Esophagus muscularis mucosa (tissue), 4 donors: Measurements from ENCODE around the gene PCDHGA6. TPM values are rescaled to one million over a fixed set of nuclear protein-coding genes. Genes with fewer than 3 reads are reported as not detected.
A peak's percentile ranks its signal among the peaks of the same experiment; 100 is the strongest.
"Not testable (repeated sequence)": the region's sequence is repeated elsewhere in the genome, so short reads cannot be mapped to it uniquely, and the experiment has no call there.

Experiments used
- DNase-seq: peaks from one replicate; pipeline ENCODE4 v3.0.0-alpha.2; 2017; ENCODE audit errors: extremely low spot score
- H3K27ac ChIP-seq, 4 donors: fragments of 200-600 bp; sonication (generic); replicated peaks in 1 of 4; 1 replicate in 3 of 4; 2 replicates in 1 of 4; pipeline ENCODE4 v1.5.1; 2016 to 2019; ENCODE audit warnings: mild to moderate bottlenecking in 1 of 4
- H3K27me3 ChIP-seq, 4 donors: fragments of 200-600 bp; sonication (generic); one replicate each; pipeline versions ENCODE4 v1.5.1 to v1.6.0; 2016 to 2019
- H3K36me3 ChIP-seq, 4 donors: fragments of 200-600 bp; sonication (generic); one replicate each; pipeline ENCODE4 v1.5.1; 2016 to 2019
- H3K4me1 ChIP-seq, 4 donors: fragments of 200-600 bp; sonication (generic); one replicate each; pipeline ENCODE4 v1.5.1; 2016 to 2019
- H3K4me3 ChIP-seq, 4 donors: fragments of 200-600 bp; sonication (generic); 1 replicate in 2 of 4; 2 replicates in 2 of 4; pipeline ENCODE4 v1.5.1; 2016 to 2019; ENCODE audit warnings: mild to moderate bottlenecking in 4 of 4, moderate library complexity in 1 of 4
- H3K9me3 ChIP-seq, 4 donors: fragments of 200-600 bp; sonication (generic); 1 replicate in 3 of 4; 2 replicates in 1 of 4; pipeline ENCODE4 v1.5.1; 2016 to 2019
- CTCF ChIP-seq, 3 experiments: fragments of 200-600 bp in 2 of 3; fragments of 450-650 bp in 1 of 3; sonication (generic) in 2 of 3; IDR thresholded peaks; one replicate each; pipeline ENCODE4 v1.5.1; 2017 to 2019; ENCODE audit warnings: antibody characterized with exemption in 3 of 3, mild to moderate bottlenecking in 2 of 3, moderate library complexity in 1 of 3
- EP300 ChIP-seq: sonication (generic); formaldehyde crosslinking; IDR thresholded peaks from one replicate; pipeline ENCODE4 v1.6.1; 2017; ENCODE audit warnings: antibody characterized with exemption
- POLR2A ChIP-seq: fragments of 450-650 bp; IDR thresholded peaks from one replicate; pipeline ENCODE4 v1.6.1; 2017; ENCODE audit warnings: antibody characterized with exemption, moderate library complexity, mild to moderate bottlenecking, low read depth
- POLR2AphosphoS5 ChIP-seq, 2 donors: sonication (generic); formaldehyde crosslinking; IDR thresholded peaks; one replicate each; pipeline ENCODE4 v1.6.1; 2017; ENCODE audit warnings: antibody characterized with exemption in 2 of 2
- WGBS: methylation state at CpG from one replicate; pipeline ENCODE4 v1.1.5; 2018; 5-methylcytosine and 5-hydroxymethylcytosine counted together
- intact Hi-C: fragments of 100-400 bp; cut with DNase I; formaldehyde crosslinking; loops from one replicate; pipeline ENCODE4 v1.15.1; 2023
- total RNA-seq, 4 donors: library from RNA; depleted of rRNA; stranded (reverse); fragments of >200 nt; gene quantifications; one replicate each; pipeline versions ENCODE4 v1.1.0 to v1.2.1, GENCODE V29; 2016

Gene PCDHGA6
- 1 to 10 TPM; 4.1 to 7.1 (median 5.9) TPM for total RNA-seq

- Histone ChIP-seq H3K36me3 (no peaks in the 10 kb centered on the region), H3K4me1 (peaks cover 0 to 7% (median 0%) of the 10 kb centered on the region in 4 donors), H3K27ac (no peak within 1 kb of the TSS), H3K27me3 (no peaks in the 10 kb centered on the region), H3K4me3 (peak within 1 kb of the TSS; percentile 22 to 44 (median 30)), H3K9me3 (peaks cover 18 to 100% (median 99%) of the 10 kb centered on the region in 4 donors)
- 12% methylated on average over 27 of the region's 27 CpGs for WGBS
- intact Hi-C loops = no loop called here
- no peak for DNase-seq
- TF ChIP-seq POLR2AphosphoS5 (IDR thresholded peaks at IDR 0.05) = no peak
- TF ChIP-seq EP300 = no peak
- TF ChIP-seq POLR2A = no peak
- peak; percentile 17 to 27 (median 24) for TF ChIP-seq CTCF (IDR thresholded peaks at IDR 0.05)
Measured at GRCh38 chr5:141373673-141374317, at the start of gene PCDHGA6. Gene PCDHGA6 (plus strand): TSS chr5:141373891. CDS start chr5:141374084, 193 bp downstream.

DNA sequence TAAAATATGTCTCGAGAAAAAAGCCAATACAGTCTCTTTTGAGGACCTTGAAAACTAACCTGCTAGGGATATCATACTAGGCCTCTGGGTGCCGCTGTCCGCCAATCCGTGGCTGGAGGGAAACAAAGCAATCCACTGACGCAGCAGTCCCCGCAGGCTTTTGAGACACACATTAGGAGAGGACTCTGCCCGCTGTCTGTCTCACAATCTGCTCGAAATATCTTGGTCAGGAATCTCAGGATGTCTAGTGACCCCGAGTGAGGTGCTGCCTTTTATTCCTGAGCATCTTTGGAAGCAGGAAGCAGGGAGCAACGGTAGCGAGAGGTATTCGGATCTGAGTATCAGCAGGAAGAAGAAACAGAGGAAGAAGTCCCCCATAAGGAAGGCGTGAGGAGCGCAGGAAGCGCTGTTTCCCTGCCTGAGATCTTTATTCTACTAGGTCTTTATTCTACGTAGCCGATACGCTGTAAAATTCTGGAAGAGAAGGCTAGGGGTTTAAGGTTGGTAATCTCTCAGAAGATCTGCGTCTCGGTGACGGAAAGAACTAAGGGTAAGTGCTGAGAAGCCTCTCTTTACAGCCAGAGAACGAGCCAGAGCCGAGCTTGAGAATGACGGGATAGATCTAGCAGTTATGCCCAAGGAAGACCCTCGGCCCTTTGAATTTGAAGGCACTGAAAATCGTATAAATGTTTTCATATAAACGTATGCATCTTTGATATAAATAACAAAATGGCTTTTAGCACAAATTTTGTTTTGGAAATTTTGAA lies 47.4 kb upstream of the PCDHGA6 start:
- peaks cover 0 to 13% (median 6%) of the 10 kb centered on the region in 4 donors for H3K4me1 ChIP-seq
- intact Hi-C loops = no loop called here
- TF ChIP-seq EP300 (no peak), CTCF (IDR thresholded peaks at IDR 0.05) (peak; percentile 38 to 61 (median 56)), POLR2AphosphoS5 (IDR thresholded peaks at IDR 0.05) (peak in 1 of 2 donors; percentile 59)
- WGBS = 9% methylated on average over 25 of the region's 27 CpGs
- H3K27me3 ChIP-seq = peaks cover 0 to 2% (median 0%) of the 10 kb centered on the region in 4 donors
- H3K36me3 ChIP-seq = no peaks in the 10 kb centered on the region
- H3K27ac ChIP-seq = peak overlapping the region; percentile 29 to 68 (median 62)
- peaks cover 0 to 70% (median 45%) of the 10 kb centered on the region in 4 donors for H3K9me3 ChIP-seq
- peak overlapping the region; percentile 39 to 55 (median 48) for H3K4me3 ChIP-seq
- DNase-seq = no peak

DNA sequence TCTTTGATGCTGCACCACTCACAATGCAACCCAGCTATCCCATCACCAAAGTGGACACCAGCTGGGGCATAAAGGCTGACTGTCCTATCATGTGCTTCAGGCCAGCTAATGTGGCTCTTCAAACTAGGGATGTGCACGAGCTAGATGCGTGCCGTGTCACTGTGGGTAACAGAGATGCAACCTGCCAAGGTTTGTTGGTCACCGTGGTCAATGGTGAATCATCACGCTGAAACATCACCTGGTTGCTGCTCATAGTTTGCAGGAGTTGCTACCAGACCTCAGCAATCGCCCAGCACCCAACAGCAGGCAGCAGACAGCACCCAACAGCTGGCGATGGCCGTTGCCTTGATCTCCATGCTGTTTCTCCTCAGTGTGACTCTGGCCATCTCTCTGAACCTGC lies 45.5 kb upstream of the PCDHGA6 start:
- WGBS = 85% methylated on average over 8 of the region's 8 CpGs
- Histone ChIP-seq H3K36me3 (no peaks in the 10 kb centered on the region), H3K9me3 (peaks cover 0 to 79% (median 64%) of the 10 kb centered on the region in 4 donors), H3K27ac (no peak overlapping the region), H3K4me1 (peaks cover 0 to 11% (median 3%) of the 10 kb centered on the region in 4 donors), H3K27me3 (peaks cover 0 to 17% (median 0%) of the 10 kb centered on the region in 4 donors), H3K4me3 (no peak overlapping the region)
- TF ChIP-seq EP300 (no peak), POLR2AphosphoS5 (IDR thresholded peaks at IDR 0.05) (no peak), POLR2A (no peak), CTCF (IDR thresholded peaks at IDR 0.05) (no peak)
- intact Hi-C loops = no loop called here
- no peak for DNase-seq

DNA sequence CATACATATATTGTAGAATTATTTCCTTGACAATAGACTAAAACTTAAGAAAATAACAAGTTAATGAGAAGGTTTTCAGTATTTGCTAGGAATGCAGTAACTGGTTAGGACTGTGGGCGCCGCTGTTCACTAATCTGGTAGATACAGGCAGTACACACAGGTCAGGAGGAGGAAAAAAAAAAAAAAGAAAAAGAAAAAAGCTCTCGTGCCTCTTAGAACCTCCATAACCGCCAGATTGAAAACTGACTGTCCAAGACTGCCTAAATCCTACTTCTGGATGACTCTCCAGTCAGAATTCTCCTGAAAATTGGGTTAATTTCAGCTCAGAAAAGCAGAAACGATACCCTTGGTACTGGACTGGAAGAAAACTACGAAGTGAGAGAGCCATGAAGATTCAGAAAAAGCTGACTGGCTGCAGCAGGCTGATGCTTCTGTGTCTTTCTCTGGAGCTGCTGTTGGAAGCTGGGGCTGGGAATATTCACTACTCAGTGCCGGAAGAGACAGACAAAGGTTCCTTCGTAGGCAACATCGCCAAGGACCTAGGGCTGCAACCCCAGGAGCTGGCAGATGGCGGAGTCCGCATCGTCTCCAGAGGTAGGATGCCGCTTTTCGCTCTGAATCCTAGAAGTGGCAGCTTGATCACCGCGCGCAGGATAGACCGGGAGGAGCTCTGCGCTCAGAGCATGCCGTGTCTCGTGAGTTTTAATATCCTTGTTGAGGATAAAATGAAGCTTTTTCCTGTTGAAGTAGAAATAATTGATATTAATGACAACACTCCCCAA lies 43.2 kb upstream of the PCDHGA6 start, which contains the start of gene PCDHGA1:
PCDHGA1 (plus strand) TSS at position 216 of the 782 bp plus-strand sequence.
- Histone ChIP-seq H3K27ac (no peak within 1 kb of the TSS), H3K4me3 (peak within 1 kb of the TSS in 1 of 4 donors; percentile 13), H3K4me1 (peaks cover 0 to 11% (median 3%) of the 10 kb centered on the region in 4 donors), H3K27me3 (peaks cover 0 to 35% (median 0%) of the 10 kb centered on the region in 4 donors), H3K9me3 (peaks cover 0 to 92% (median 82%) of the 10 kb centered on the region in 4 donors), H3K36me3 (no peaks in the 10 kb centered on the region)
- TF ChIP-seq CTCF (IDR thresholded peaks at IDR 0.05) = peak in 1 of 3 experiments; percentile 14
- TF ChIP-seq EP300 = no peak
- intact Hi-C loops = no loop called here
- WGBS = 31% methylated on average over 13 of the region's 21 CpGs
- no peak for DNase-seq

- intact Hi-C loops = not testable (repeated sequence)
Measured at GRCh38 chr5:141332571-141332970, 41.1 kb upstream of the PCDHGA6 start.

More at GRCh38 chr5:141332571-141332970, 41.1 kb upstream of the PCDHGA6 start:
- 29% methylated on average over 2 of the region's 39 CpGs for WGBS
- H3K27ac ChIP-seq, H3K4me3 ChIP-seq, H3K4me1 ChIP-seq, DNase-seq, H3K36me3 ChIP-seq: not testable (repeated sequence)
- peaks cover 0 to 37% (median 0%) of the 10 kb centered on the region in 4 donors for H3K27me3 ChIP-seq
- H3K9me3 ChIP-seq = peaks cover 0 to 97% (median 91%) of the 10 kb centered on the region in 4 donors
